Mesenteric fat pad (tissue), 1 donor: ENCODE data around the gene HDGF. TPM values are rescaled to one million over a fixed set of nuclear protein-coding genes. Genes with fewer than 3 reads are reported as not detected.
A peak's percentile ranks its signal among the peaks of the same experiment; 100 is the strongest.
"Not testable (repeated sequence)": the region's sequence is repeated elsewhere in the genome, so short reads cannot be mapped to it uniquely, and the experiment has no call there.

Source experiments
- DNase-seq: peaks from one replicate; pipeline ENCODE4 v3.0.0-alpha.2; 2020; ENCODE audit warnings: low spot score
- total RNA-seq: library from RNA; stranded (reverse); fragmentation: NEBNext Ultra II Directional; extraction: Animal tissue kit (Norgen Biotek cat#: 25700); gene quantifications from one replicate; pipeline ENCODE4 v1.2.1, GENCODE V29; 2021
- donor health status: DM: yes; HTN: yes; CAD: no.

HDGF gene
- total RNA-seq, 1 donor from 2014 or later = 154 TPM

DNA sequence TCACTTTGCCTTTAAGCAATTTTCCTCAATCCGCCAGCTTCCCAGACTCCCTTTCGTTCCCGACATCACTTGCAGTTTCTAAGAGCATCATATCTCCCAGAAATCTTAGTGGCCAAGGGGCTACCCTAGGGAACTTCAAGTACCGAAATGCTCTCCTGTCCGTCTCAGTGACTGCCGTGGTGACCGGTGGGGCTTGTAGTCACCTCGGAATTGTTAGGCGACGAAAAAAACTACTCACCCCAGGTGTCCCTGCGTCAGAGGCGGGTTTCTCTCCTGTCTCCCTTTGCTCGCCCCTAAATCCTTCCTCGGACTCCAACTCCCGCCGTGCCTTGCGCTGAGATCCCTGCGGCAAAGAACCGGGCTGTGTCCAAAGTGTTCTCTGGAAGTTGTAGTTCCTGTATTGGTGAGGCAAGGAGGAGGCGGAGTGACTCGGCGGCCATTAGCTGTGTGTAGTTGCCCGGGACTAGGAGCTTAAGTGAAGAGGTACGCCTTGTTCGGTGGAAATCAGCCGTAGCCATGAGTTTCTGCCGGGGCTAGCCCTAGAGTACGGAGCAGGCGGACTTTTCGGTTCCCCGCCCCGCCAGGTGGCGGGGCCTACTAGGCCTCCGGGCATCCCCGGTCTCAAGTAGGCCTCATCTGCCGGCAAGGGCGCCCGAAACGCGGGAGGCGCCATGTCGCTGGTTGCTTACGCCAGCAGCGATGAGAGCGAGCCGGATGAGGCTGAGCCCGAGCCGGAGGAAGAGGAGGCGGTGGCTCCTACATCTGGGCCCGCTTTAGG lies 15.8 kb upstream of the HDGF start, which contains the start of gene PRCC:
TSS of gene PRCC (plus strand) at position 435 of the 778 bp plus-strand sequence. CDS start at position 672, 237 bp downstream.
- DNase-seq = peak; percentile 97

DNA sequence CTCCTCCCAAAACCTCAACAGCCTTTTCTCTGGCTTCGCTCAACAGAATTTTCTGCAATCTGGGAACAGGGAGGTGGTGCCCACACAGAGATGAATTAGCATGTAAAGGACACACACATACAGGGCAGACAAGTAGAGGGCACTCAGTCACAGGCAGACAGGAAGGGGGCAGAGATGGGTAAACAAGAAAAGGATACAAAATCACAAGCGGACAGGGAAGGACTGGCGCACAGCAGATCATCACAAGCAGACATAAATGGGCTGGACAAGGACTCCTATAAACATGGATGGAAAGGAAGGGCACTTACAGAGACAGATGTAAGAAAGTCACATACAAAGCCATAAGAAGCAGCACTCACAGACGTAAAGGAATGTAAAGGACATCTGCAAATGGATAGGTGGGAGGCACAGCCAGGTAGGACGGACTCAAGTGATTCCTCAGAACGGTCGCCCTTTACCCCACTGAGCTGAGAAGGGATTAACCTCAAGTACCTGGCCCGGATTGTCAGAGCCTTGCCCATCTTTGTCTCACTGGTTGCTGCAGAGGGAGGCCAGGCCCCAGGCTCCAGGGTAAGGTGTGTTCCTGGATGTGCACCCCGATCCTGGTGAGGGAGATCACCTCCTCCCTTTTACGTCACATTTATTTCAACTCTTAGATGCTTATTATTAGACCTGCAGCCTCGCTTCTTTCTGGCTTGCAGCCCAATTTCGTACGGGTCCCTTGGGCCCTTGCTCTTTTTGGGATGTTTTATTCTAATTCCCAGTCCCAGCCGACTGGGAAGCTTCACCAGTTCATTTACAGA lies 15.0 kb upstream of the HDGF start:
- no peak for DNase-seq

DNA sequence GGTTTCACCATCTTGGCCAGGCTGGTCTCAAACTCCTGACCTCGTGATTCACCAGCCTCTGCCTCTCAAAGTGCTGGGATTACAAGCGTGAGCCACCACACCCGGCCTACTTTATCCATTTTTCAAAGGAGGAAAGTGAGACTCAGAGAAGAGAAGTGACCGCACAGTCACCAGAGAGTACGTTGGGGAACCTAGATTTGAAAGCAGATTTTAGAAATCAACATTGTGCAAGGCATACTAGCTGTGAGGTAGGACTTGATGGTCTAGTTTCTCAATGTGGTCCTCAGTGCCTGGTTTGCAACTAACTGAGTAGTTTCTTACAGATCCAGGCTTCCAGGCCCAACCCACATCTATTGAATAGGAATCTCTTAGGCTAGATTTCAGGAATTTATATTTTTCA lies 14.2 kb upstream of the HDGF start:
- no peak for DNase-seq

DNA sequence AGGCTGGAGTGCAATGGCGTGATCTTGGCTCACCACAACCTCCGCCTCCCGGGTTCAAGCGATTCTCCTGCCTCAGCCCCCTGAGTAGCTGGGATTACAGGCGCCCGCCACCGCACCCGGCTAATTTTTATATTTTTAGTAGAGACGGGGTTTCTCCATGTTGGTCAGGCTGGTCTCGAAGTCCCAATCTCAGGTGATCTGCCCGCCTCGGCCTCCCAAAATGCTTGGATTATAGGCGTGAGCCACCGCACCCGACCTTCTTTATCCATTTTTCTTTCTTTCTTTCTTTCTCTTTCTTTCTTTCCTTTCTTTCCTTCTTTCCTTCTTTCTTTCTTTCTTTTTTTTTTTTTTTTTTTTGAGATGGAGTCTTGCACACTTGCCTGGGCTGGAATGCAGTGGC lies 13.7 kb upstream of the HDGF start:
- DNase-seq = not testable (repeated sequence)

DNA sequence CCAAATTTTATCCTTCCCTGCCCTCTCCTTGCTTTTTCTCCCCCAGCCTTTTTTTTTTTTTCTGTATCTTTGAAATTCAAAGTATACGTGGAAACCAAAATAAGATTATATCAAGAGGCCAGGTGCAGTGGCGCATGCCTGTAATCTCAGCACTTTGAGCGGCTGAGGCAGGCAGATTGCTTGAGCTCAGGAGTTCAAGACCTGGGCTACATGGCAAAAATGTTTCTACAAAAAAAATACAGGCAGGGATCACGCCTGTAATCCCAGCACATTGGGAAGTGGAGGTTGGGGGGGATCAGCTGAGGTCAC lies 9.3 kb upstream of the HDGF start:
- no peak for DNase-seq

DNA sequence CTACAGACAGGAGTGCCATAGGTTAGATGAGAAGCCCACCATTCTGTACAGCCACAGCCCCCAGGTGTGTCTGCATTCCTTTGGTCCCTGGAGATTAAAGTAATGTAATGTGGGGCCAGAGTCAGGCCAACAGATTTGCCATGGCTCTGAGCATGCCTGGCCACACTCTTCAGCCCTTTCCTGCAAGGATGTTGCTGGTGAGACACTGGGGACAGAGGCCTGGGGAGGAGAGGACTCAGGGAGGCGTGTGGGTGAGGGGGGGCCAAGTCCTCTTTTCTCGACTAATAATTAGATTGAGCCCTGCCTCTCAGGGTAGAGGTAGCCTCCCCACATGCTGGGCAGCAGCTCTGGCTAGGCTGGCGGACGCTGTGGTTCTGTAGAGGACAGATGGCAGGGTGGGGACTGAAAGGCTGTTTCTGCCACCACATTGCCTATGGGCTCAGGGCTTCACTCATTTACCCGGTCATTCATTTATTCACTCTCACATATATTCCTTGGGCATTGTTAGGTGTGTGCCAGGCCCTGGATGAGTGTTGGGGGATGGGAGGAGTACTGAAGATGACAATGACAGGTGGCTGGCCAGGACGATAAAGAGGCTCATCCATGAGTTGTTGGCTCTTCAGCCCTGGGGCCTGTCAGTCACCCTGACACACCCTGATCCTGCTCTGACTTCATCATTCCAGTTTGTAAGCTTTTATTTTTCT lies 8.8 kb upstream of the HDGF start:
- no peak for DNase-seq

DNA sequence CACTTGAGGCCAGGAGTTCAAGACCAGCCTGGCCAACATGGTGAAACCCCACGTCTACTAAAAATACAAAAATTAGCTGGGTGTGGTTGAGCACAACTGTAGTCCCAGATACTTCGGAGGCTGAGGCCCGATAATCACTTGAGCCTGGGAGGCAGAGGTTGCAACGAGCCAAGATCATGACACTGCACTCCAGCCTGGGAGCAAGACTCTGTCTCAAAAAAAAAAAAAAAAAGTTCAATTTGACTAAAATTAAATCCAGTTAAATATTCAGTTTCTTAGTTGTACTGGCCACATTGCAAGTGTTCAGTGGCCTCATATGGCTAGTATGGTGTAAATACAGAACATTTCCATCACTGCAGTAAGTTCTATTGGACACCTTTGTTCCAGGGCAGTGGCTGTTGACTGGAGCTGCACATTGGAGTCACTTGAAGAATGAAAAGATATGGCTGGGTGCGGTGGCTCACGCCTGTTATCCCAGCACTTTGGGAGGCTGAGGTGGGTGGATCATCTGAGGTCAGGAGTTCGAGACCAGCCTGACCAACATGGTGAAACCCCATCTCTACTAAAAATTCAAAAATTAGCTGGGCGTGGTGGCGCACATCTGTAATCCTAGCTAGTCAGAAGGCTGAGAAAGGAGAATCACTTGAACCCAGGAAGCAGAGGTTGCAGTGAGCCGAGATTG lies 6.2 kb upstream of the HDGF start:
- not testable (repeated sequence) for DNase-seq

DNA sequence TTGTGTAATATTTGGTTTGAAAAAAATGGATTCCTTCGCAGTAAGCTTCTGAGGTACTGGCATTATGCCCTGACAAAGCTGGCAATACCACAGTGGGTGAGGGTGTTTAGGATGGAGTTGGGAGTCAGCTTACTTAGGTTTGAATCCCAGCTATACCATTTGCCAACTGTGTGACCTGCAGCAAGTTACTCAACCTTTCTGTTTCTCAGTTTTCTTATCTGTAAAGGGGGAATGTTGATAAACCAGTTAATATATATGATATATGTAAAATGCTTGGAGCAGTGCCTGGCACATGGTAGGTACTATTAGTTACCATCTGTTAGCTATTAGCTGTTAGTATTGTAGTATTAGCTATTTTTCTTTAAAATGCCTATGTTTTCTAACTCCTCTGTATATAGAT lies 4.9 kb upstream of the HDGF start:
- DNase-seq = no peak

DNA sequence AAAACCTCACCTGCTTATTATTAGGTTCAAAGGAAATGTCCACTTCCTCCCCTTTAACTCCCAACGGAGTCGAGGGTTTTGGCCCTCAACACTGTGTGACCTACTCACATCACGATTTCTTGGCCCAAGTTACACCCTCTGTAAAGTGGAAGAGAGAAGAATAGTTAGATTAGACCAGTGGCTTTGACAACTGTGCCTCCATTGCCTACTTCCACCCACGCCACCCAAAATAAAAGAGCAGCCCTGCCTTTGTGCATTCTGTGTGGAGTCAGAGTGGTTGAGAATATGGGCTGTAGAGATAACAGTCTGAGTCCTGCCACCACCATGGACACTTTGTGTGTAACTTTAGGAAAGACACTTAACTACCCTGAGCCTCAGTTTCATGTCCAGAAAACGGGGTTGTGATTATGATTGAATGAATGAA lies 4.1 kb upstream of the HDGF start:
- DNase-seq = no peak

DNA sequence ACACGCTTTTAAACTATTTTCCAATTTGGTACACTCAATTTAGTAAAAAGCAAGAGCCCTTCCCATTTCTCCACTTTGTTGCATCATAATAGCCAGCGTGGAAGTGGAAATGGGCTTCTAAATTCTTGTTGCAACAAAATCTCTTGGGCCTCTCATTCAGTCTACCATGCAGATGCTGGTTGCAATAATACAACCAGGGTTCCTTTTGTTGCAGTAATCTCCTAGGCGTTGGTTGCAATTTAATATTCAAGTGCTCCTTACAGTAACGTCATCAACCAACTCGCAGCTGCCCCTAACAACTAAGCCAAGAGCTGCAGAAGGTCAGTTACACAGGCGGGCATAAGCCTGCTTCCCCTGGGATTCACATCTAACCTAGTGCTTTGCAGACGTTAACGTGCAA lies 2.7 kb upstream of the HDGF start:
- peak; percentile 68 for DNase-seq

DNA sequence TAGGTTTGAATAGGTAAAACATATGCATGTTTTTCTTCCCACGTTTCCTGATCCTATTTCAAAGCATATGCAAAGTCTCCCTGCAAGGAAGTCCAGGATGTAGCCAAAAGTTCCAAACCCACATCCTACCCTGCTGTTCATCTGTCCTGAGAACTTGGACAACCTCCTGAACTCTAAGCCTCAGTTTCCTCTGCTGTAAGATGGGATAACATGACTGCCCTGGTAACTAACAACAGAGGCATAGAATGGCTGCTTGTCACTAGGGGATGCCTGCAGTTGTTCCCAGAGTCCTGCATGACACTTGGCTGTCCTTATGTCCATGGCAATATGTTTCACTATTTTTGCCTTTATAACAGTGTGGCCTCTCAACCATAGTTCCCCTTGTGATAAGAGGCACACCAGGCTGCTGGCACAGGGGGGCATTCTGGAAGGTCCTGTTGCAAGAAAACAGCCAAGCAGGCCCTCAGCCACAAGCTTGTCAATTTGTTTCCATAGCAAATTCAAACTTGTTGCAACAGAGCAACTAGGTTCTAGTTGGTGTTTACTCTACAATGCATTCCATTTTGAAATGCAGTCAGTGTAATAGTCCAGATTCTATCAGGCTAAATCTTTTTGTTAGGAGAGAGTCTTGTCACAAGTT lies 1.5 kb upstream of the HDGF start:
- peak; percentile 47 for DNase-seq

DNA sequence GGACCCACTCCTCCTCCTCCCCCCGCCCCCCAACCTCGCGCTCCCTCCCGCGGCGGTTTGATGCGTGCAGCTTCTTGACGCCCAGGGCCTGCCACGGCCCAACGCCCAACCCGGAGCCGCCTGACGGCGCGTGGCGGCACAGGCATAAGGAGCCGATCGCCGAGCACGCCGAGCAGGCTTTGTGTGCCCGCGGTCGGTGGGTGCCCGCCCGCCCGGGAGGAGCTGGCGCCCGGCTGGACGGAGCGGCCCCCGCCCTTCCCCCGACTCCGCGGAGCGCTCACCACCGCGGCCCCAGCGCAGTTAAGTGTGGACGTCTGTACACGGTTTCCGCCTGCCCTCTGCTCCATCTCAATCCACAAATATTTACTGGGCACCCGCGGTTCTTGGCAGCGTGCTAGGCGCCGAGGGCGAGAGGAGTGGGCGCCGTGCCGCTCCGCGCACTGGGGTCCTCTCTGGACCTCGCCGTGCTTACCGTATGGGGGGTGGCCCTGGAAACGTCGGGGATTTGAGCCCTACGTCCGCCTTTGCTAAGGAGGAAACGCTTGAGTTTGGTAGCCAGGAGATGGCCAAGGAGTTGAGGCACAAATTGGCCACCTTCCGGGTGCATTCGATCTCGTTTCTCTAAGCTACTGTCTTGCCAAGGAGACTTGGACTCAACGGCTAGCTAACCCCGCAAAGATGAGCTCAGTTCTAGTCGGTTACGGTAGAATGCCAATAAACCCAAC lies 444 bp upstream of the HDGF start:
- peak; percentile 99 for DNase-seq

DNA sequence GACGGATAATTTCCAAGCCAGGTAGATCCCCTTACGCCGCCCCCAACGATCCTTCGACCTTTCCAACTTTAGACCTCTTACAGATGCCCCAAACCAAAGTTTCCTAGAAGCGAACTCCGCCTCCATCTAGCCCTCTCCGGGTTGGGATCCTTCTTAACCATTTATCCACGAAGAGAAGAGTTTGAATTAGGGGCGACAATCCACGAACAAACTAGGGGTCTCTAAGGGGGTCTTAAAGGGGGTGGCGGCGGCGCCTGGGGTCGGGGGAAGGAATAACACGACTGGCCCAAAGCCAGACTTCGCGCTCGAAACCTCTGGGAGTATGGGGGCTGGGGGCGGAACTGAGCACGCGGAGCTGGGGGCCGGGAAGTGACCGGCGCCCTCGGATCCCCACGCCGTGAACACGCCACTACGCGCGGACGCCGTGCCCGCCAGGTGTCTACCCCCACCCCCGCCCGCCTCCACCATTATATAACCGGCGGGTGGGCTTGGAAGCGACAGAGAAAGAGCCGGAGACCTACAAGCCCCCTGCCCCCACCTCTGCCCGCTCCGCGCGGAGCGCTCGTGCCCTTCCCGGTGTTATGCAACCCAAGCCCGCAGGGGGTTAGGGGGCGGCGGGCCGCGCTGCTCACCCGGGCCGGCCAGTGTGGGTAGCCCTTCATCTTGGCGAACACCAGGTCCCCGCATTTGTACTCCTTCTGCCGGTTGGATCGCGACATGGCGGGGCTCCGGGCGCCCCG lies 594 bp downstream of the HDGF start:
- DNase-seq = no peak

DNA sequence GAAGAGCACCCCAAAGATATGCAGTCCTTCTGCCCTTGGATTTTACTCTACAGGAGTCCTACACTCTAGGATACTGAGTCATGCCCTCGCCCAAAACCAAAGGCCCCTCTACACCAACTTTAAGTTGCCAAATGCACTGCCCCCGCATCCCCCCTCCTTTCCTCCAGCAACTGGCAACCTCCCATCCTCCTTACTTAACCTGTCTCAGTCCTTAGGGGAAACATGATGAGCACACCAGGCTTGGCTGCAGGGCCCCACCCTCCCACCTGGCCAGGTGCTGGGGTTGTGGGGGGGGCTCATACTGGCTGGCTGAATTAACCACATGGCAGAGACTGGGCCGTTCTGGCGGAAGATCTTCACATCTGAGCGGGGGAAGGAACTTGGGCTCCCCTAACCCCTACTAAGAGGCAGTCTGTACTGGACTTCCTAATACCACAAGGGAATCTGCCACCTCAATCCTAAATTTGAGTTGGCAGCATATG lies 1.2 kb downstream of the HDGF start:
- no peak for DNase-seq

DNA sequence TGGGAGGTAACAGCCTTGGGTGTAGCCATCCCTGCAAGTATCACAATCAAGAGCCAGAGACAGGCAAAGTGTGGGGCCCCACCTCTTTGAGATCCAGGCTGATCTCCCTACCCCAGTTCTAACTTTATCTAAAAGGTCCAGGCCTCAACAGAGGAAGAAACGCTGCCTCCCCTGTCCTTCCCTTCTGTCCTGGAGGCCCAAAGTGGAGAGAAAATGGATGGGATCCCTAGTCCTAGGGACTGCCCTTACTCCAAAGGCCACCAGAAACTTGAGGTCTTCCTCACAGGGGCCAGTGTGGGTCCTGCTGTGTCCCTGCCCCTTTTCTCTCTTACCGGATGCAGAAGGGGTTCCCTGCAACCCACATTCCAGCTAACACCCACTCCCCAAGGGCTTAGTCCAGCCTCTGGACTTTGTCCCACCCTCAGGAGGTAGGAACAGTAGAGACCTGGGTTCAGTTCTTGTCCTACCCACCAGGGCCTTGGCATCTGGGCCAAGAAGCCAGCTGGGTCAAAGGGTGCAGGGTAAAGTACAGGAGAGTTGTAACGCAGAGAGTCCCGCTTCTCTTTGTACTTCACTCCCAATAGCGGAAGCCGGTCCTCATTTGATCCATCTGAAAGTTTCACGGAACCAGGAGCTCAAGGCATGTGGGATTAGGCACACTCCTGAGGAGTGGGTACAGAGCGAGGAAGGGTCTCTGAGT lies 1.9 kb downstream of the HDGF start:
- DNase-seq = no peak

DNA sequence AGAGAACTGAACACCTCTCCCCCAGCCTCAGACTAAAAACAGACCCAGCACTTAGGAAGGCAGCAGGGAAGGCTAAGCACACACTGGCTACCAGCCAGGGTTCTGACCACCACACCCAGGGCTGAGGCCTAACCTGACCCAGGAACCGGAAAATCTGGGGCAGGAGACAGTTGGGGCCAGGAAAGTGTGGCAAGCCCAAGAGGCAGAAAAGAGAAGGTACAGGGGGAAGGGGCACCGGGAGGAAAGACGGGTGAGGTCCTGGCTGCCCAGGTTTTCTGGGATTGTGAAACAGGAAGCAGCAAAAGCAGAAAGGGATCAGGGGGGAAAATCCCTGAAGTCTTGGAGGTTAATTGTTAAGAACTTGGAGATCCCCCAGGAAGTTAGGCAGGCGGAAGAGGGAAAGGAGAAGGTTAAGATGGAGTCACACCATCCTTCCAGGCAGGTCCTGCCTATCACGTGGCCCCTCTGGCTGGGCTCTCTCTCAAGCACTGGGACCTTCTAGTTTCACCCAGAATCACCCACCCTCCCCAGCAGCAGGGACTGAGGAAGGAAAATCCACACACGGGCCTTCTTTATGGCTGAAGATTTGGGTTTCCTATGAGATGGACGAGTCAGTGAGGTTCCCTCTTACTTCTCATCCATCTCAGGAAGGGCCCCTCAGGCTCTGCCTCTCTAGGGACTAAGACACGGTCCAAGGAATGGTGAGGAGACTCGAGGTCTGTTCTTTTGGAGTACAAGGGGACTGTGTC lies 2.6 kb downstream of the HDGF start:
- DNase-seq = no peak

DNA sequence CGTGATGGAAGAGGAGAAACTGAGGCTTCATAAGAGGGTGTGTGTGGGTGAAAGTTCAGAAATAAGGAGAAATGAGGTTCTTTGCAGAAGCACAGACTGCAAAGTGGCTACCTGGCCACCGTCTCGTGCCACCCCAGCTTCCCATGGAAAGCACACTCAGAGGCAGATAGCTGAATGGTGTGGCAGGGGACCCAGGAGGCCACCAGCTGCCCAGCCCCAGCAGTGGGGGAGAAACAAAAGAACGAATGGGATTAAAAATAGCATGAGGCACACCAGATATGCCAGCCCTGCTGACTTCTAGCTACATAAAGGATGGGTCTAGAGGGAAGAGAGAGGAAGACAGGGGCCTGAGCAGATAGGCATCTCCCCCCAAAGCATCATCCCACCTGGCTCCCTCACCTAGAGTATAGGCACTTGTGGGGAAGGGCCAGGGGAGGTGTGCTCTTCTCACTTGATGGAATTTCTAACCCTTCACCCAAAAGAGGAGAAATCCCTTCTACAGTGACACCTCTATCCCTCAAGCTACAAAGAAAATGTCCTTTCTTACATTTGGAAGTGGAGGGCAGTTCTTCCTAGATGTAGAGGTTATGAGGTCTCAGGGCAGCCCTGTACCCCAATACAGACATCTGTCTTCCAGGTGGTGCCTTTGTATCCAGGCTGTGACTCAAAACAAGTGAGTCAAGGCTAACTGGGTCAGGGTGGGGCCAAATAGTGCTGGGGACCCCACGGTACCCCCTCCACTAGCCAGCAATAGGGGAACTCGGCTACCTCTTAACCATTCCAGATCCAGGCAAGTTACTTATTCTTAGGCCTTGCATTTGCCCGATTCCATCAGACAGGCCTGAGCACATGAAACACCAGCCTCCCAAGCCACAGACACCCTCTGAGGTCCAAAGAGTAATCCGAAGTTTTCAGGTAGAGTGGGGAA lies 3.5 kb downstream of the HDGF start:
- no peak for DNase-seq
